Osteocyte (in vitro differentiated cells): ENCODE measurements around the gene CTPS2. TPM values are rescaled to one million over a fixed set of nuclear protein-coding genes. Genes with fewer than 3 reads are reported as not detected.

Source experiments
- DNase-seq: peaks from one replicate; pipeline ENCODE4 v3.0.0; 2021; ENCODE audit warnings: mixed read lengths; ENCODE audit not compliant: unreplicated experiment; ENCODE audit errors: extremely low spot score
- H3K27ac Mint-ChIP-seq: one replicate; pipeline ENCODE4 v1.8.0; 2021; ENCODE audit warnings: mild to moderate bottlenecking, mixed read lengths; ENCODE audit not compliant: unreplicated experiment
- H3K27me3 Mint-ChIP-seq: one replicate; pipeline ENCODE4 v1.8.0; 2021; ENCODE audit warnings: mixed read lengths; ENCODE audit not compliant: unreplicated experiment
- H3K36me3 Mint-ChIP-seq: one replicate; pipeline ENCODE4 v1.8.0; 2021; ENCODE audit warnings: mixed read lengths; ENCODE audit not compliant: unreplicated experiment
- H3K4me1 Mint-ChIP-seq: one replicate; pipeline ENCODE4 v1.8.0; 2021; ENCODE audit warnings: mixed read lengths; ENCODE audit not compliant: unreplicated experiment
- H3K4me3 Mint-ChIP-seq: one replicate; pipeline ENCODE4 v1.8.0; 2021; ENCODE audit warnings: mild to moderate bottlenecking, moderate library complexity, mixed read lengths; ENCODE audit not compliant: unreplicated experiment
- H3K9me3 Mint-ChIP-seq: one replicate; pipeline ENCODE4 v1.8.0; 2021; ENCODE audit warnings: mixed read lengths; ENCODE audit not compliant: unreplicated experiment
- CTCF ChIP-seq: fragments of 200-600 bp; sonication (generic); IDR thresholded peaks from 2 replicates; pipeline ENCODE4 v1.5.0; 2021; ENCODE audit warnings: antibody characterized with exemption, mild to moderate bottlenecking, moderate library complexity
- total RNA-seq: library from RNA; stranded (reverse); gene quantifications from 2 replicates; pipeline ENCODE4 v1.2.1, GENCODE V29; 2021

CTPS2 gene
- total RNA-seq, 1 donor from 2014 or later = 37.1 TPM

- peaks cover 3% of the 10 kb centered on the region for H3K36me3 Mint-ChIP-seq
- H3K9me3 Mint-ChIP-seq = no peaks in the 10 kb centered on the region
- H3K4me3 Mint-ChIP-seq = no peak overlapping the region
- H3K27ac Mint-ChIP-seq = peak overlapping the region; percentile 72
- DNase-seq = no peak
- no peak for TF ChIP-seq CTCF
- no peaks in the 10 kb centered on the region for H3K27me3 Mint-ChIP-seq
- H3K4me1 Mint-ChIP-seq = peaks cover 24% of the 10 kb centered on the region
Observed at GRCh38 chrX:16573781-16574180, 138.7 kb downstream of the CTPS2 start.

- TF ChIP-seq CTCF = no peak
- no peak for DNase-seq
- Mint-ChIP-seq H3K4me1 (no peaks in the 10 kb centered on the region), H3K9me3 (no peaks in the 10 kb centered on the region), H3K27ac (no peak overlapping the region), H3K27me3 (no peaks in the 10 kb centered on the region), H3K36me3 (no peaks in the 10 kb centered on the region), H3K4me3 (no peak overlapping the region)
Observed at GRCh38 chrX:16567681-16568080, 144.8 kb downstream of the CTPS2 start.

GRCh38 chrX:16566571-16566970, 145.9 kb downstream of the CTPS2 start:
- Mint-ChIP-seq H3K27ac (no peak overlapping the region), H3K4me1 (no peaks in the 10 kb centered on the region), H3K36me3 (no peaks in the 10 kb centered on the region), H3K4me3 (no peak overlapping the region), H3K9me3 (no peaks in the 10 kb centered on the region), H3K27me3 (no peaks in the 10 kb centered on the region)
- no peak for TF ChIP-seq CTCF
- no peak for DNase-seq

GRCh38 chrX:16560173-16560572, 152.3 kb downstream of the CTPS2 start:
- DNase-seq = no peak
- Mint-ChIP-seq H3K4me1 (no peaks in the 10 kb centered on the region), H3K36me3 (no peaks in the 10 kb centered on the region), H3K27me3 (no peaks in the 10 kb centered on the region), H3K27ac (no peak overlapping the region), H3K9me3 (peaks cover 4% of the 10 kb centered on the region), H3K4me3 (no peak overlapping the region)
- no peak for TF ChIP-seq CTCF

GRCh38 chrX:16559206-16559619, 153.3 kb downstream of the CTPS2 start:
- no peak for DNase-seq
- no peak for TF ChIP-seq CTCF
- Mint-ChIP-seq H3K4me1 (no peaks in the 10 kb centered on the region), H3K9me3 (peaks cover 4% of the 10 kb centered on the region), H3K4me3 (no peak overlapping the region), H3K27me3 (no peaks in the 10 kb centered on the region), H3K27ac (no peak overlapping the region), H3K36me3 (no peaks in the 10 kb centered on the region)
